K562 (cell line): ENCODE results near the gene CCDC85A.

Experiments
- HDAC2 ChIP-seq: fragments of 450-650 bp; IDR thresholded peaks from 2 replicates; pipeline ENCODE4 v1.6.1; 2016; ENCODE audit warnings: mild to moderate bottlenecking
- NFYB ChIP-seq: IDR thresholded peaks from 2 replicates; pipeline ENCODE4 v1.6.1; 2011; ENCODE audit warnings: mild to moderate bottlenecking, moderate library complexity; ENCODE audit not compliant: insufficient read length; ENCODE audit errors: extremely low read depth
- SAP30 ChIP-seq: fragments of 200-600 bp; sonication (generic); IDR thresholded peaks from 2 replicates; pipeline ENCODE4 v1.6.1; 2012; ENCODE audit warnings: borderline replicate concordance, low read depth, mild to moderate bottlenecking, moderate library complexity, low read length, control low read depth, inconsistent platforms; ENCODE audit not compliant: insufficient read depth, poor library complexity, severe bottlenecking
- TAF1 ChIP-seq: IDR thresholded peaks from 2 replicates; pipeline ENCODE4 v1.6.1; 2011; ENCODE audit warnings: mild to moderate bottlenecking, low read length, moderate library complexity; ENCODE audit not compliant: insufficient read depth, control insufficient read depth, severe bottlenecking; ENCODE audit errors: extremely low read depth

DNA sequence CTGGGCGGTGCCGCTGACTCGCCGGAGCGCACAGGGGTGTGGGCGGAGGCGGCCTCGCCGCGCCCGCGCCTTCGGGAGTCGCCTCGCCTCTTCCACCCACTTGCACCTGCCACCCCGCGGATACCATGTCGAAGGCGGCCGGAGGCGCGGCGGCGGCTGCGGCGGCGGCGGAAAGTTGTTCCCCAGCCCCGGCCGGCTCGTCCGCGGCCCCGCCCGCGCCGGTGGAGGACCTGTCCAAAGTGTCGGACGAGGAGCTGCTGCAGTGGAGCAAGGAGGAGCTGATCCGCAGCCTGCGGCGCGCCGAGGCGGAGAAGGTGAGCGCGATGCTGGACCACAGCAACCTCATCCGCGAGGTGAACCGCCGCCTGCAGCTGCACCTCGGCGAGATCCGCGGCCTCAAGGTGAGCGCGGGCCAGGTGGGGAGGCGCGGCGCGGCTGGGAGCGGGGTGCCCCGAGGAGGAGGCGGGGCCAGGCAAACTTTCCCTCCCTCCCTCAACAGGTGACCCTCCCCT is 766 bp downstream of the CCDC85A start:
- TF ChIP-seq TAF1 (no peak), NFYB (no peak), HDAC2 (no peak), SAP30 (no peak)
